ENCODE data around the gene ANKRD44.

DNA sequence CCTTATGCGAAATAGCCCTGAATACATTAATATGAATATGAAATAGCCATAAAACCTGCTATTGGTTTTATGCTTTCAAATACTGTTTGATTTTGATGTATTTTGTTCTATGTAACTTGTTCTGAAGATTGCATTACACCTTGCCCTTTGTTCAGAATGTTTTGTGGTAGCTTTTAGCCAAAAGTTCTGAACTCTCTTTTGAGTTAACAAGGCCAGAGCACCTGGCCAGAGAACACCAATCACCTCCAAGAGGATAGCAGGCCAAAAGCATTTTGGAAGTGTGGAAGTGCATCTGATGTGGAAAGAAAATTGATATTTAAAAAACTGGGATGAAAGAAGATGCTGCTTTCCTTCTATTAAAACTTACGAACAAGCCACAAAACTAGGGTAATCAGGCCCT, 297.5 kb downstream of the ANKRD44 start:
- TF ChIP-seq, protein P1, sequence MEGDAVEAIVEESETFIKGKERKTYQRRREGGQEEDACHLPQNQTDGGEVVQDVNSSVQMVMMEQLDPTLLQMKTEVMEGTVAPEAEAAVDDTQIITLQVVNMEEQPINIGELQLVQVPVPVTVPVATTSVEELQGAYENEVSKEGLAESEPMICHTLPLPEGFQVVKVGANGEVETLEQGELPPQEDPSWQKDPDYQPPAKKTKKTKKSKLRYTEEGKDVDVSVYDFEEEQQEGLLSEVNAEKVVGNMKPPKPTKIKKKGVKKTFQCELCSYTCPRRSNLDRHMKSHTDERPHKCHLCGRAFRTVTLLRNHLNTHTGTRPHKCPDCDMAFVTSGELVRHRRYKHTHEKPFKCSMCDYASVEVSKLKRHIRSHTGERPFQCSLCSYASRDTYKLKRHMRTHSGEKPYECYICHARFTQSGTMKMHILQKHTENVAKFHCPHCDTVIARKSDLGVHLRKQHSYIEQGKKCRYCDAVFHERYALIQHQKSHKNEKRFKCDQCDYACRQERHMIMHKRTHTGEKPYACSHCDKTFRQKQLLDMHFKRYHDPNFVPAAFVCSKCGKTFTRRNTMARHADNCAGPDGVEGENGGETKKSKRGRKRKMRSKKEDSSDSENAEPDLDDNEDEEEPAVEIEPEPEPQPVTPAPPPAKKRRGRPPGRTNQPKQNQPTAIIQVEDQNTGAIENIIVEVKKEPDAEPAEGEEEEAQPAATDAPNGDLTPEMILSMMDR (IDR thresholded peaks at IDR 0.05): no peak
- TF ChIP-seq, protein P2, sequence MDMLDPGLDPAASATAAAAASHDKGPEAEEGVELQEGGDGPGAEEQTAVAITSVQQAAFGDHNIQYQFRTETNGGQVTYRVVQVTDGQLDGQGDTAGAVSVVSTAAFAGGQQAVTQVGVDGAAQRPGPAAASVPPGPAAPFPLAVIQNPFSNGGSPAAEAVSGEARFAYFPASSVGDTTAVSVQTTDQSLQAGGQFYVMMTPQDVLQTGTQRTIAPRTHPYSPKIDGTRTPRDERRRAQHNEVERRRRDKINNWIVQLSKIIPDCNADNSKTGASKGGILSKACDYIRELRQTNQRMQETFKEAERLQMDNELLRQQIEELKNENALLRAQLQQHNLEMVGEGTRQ (IDR thresholded peaks at IDR 0.05): no peak
- TF ChIP-seq KDM1A (IDR thresholded peaks at IDR 0.05; ENCODE audit: low read depth) (no peak), ZC3H11A (IDR thresholded peaks at IDR 0.05) (no peak), POLR2A (IDR thresholded peaks at IDR 0.05; ENCODE audit: low read length) (no peak), MYC (IDR thresholded peaks at IDR 0.05; ENCODE audit: borderline replicate concordance, low read length) (no peak), EP300 (IDR thresholded peaks at IDR 0.05) (no peak), RARB (CRISPR knock-in tag; IDR thresholded peaks at IDR 0.05) (no peak)

All from A549 (cell line).